Esophagus muscularis mucosa (tissue), 4 donors: ENCODE data around the gene AOAH. TPM values are rescaled to one million over a fixed set of nuclear protein-coding genes. Genes with fewer than 3 reads are reported as not detected.
A peak's percentile ranks its signal among the peaks of the same experiment; 100 is the strongest.

Experiments used
- DNase-seq: peaks from one replicate; pipeline ENCODE4 v3.0.0-alpha.2; 2017; ENCODE audit errors: extremely low spot score
- H3K27ac ChIP-seq, 4 donors: fragments of 200-600 bp; sonication (generic); replicated peaks in 1 of 4; 1 replicate in 3 of 4; 2 replicates in 1 of 4; pipeline ENCODE4 v1.5.1; 2016 to 2019; ENCODE audit warnings: mild to moderate bottlenecking in 1 of 4
- H3K27me3 ChIP-seq, 4 donors: fragments of 200-600 bp; sonication (generic); one replicate each; pipeline versions ENCODE4 v1.5.1 to v1.6.0; 2016 to 2019
- H3K36me3 ChIP-seq, 4 donors: fragments of 200-600 bp; sonication (generic); one replicate each; pipeline ENCODE4 v1.5.1; 2016 to 2019
- H3K4me1 ChIP-seq, 4 donors: fragments of 200-600 bp; sonication (generic); one replicate each; pipeline ENCODE4 v1.5.1; 2016 to 2019
- H3K4me3 ChIP-seq, 4 donors: fragments of 200-600 bp; sonication (generic); 1 replicate in 2 of 4; 2 replicates in 2 of 4; pipeline ENCODE4 v1.5.1; 2016 to 2019; ENCODE audit warnings: mild to moderate bottlenecking in 4 of 4, moderate library complexity in 1 of 4
- H3K9me3 ChIP-seq, 4 donors: fragments of 200-600 bp; sonication (generic); 1 replicate in 3 of 4; 2 replicates in 1 of 4; pipeline ENCODE4 v1.5.1; 2016 to 2019
- EP300 ChIP-seq: sonication (generic); formaldehyde crosslinking; IDR thresholded peaks from one replicate; pipeline ENCODE4 v1.6.1; 2017; ENCODE audit warnings: antibody characterized with exemption
- POLR2A ChIP-seq: fragments of 450-650 bp; IDR thresholded peaks from one replicate; pipeline ENCODE4 v1.6.1; 2017; ENCODE audit warnings: antibody characterized with exemption, moderate library complexity, mild to moderate bottlenecking, low read depth
- POLR2AphosphoS5 ChIP-seq, 2 donors: sonication (generic); formaldehyde crosslinking; IDR thresholded peaks; one replicate each; pipeline ENCODE4 v1.6.1; 2017; ENCODE audit warnings: antibody characterized with exemption in 2 of 2
- WGBS: methylation state at CpG from one replicate; pipeline ENCODE4 v1.1.5; 2018; 5-methylcytosine and 5-hydroxymethylcytosine counted together
- intact Hi-C: fragments of 100-400 bp; cut with DNase I; formaldehyde crosslinking; loops from one replicate; pipeline ENCODE4 v1.15.1; 2023
- total RNA-seq, 4 donors: library from RNA; depleted of rRNA; stranded (reverse); fragments of >200 nt; gene quantifications; one replicate each; pipeline versions ENCODE4 v1.1.0 to v1.2.1, GENCODE V29; 2016
- TF ChIP-seq, protein P1 (sequence below), 3 experiments: fragments of 200-600 bp in 2 of 3; fragments of 450-650 bp in 1 of 3; sonication (generic) in 2 of 3; IDR thresholded peaks; one replicate each; pipeline ENCODE4 v1.5.1; 2017 to 2019; ENCODE audit warnings: antibody characterized with exemption in 3 of 3, mild to moderate bottlenecking in 2 of 3, moderate library complexity in 1 of 3

The AOAH gene
- total RNA-seq, 4 donors from 2014 or later = 2.0 to 16.1 (median 4.5) TPM

GRCh38 chr7:36474283-36475010, 249.8 kb downstream of the AOAH start:
- Histone ChIP-seq H3K4me3 (no peak overlapping the region), H3K27me3 (no peaks in the 10 kb centered on the region), H3K9me3 (no peaks in the 10 kb centered on the region), H3K4me1 (peaks cover 0 to 8% (median 3%) of the 10 kb centered on the region in 4 donors), H3K27ac (no peak overlapping the region), H3K36me3 (no peaks in the 10 kb centered on the region)
- TF ChIP-seq POLR2A (no peak), POLR2AphosphoS5 (IDR thresholded peaks at IDR 0.05) (no peak), EP300 (no peak)
- TF ChIP-seq, protein P1, sequence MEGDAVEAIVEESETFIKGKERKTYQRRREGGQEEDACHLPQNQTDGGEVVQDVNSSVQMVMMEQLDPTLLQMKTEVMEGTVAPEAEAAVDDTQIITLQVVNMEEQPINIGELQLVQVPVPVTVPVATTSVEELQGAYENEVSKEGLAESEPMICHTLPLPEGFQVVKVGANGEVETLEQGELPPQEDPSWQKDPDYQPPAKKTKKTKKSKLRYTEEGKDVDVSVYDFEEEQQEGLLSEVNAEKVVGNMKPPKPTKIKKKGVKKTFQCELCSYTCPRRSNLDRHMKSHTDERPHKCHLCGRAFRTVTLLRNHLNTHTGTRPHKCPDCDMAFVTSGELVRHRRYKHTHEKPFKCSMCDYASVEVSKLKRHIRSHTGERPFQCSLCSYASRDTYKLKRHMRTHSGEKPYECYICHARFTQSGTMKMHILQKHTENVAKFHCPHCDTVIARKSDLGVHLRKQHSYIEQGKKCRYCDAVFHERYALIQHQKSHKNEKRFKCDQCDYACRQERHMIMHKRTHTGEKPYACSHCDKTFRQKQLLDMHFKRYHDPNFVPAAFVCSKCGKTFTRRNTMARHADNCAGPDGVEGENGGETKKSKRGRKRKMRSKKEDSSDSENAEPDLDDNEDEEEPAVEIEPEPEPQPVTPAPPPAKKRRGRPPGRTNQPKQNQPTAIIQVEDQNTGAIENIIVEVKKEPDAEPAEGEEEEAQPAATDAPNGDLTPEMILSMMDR (IDR thresholded peaks at IDR 0.05) = no peak
- no peak for DNase-seq
- 76% methylated on average over 6 of the region's 6 CpGs for WGBS
- intact Hi-C loops = no loop called here

DNA sequence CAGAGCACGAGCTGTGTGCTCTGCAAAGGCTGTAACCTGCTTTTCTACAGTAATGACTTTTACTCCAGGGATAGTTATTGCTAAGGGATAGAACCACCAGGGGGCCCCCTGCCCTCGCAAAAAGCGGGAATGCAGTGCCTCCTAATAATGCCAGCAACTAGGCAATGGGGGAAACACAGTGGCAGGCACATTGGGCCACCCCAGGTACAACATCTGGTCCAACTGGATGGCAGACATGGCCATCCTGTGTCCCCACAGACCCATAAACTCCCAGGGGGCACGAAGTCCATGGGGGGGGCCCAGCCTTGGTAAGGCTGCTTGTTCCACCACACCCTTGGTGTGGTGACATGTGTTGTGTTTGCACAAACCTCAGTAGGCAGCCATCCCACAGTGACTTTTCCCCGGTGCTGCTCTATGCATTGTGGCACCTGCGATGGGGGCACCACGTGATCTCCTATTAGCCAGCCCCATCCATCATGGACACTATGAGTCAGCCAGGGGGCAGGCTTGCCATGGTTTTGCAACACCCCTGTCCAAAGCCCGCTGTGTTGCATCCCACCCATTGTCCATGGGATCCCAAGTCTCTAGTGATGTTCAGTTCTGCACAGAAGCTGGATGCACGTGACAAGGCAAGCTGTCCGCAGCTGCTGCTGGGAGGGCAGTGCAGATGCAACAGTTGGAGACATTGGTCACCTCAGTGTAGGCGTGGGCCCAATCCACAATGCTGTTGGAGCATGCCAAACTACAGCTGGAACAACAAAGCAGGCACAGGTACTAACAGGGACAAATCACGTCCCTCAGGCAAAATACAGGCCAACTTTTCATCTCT, 250.6 kb downstream of the AOAH start:
- intact Hi-C loops = no loop called here
- 77% methylated on average over 8 of the region's 12 CpGs for WGBS
- TF ChIP-seq POLR2AphosphoS5 (IDR thresholded peaks at IDR 0.05) = no peak
- no peak for TF ChIP-seq POLR2A
- TF ChIP-seq, protein P1 (IDR thresholded peaks at IDR 0.05) = peak in 2 of 3 experiments; percentile 18 to 34
- TF ChIP-seq EP300 = no peak
- Histone ChIP-seq H3K9me3 (no peaks in the 10 kb centered on the region), H3K4me3 (no peak overlapping the region), H3K27me3 (no peaks in the 10 kb centered on the region), H3K27ac (no peak overlapping the region), H3K36me3 (no peaks in the 10 kb centered on the region), H3K4me1 (peaks cover 0 to 8% (median 3%) of the 10 kb centered on the region in 4 donors)
- no peak for DNase-seq

- Histone ChIP-seq H3K4me1 (peaks cover 0 to 8% (median 3%) of the 10 kb centered on the region in 4 donors), H3K36me3 (no peaks in the 10 kb centered on the region), H3K9me3 (no peaks in the 10 kb centered on the region), H3K27me3 (no peaks in the 10 kb centered on the region), H3K4me3 (no peak overlapping the region), H3K27ac (no peak overlapping the region)
- TF ChIP-seq, protein P1 (IDR thresholded peaks at IDR 0.05) = no peak
- TF ChIP-seq POLR2A = no peak
- TF ChIP-seq POLR2AphosphoS5 (IDR thresholded peaks at IDR 0.05) = no peak
- no peak for TF ChIP-seq EP300
- 88% methylated on average over 3 of the region's 3 CpGs for WGBS
- intact Hi-C loops = no loop called here
- no peak for DNase-seq
Measured at GRCh38 chr7:36472141-36472729, 252.1 kb downstream of the AOAH start.

DNA sequence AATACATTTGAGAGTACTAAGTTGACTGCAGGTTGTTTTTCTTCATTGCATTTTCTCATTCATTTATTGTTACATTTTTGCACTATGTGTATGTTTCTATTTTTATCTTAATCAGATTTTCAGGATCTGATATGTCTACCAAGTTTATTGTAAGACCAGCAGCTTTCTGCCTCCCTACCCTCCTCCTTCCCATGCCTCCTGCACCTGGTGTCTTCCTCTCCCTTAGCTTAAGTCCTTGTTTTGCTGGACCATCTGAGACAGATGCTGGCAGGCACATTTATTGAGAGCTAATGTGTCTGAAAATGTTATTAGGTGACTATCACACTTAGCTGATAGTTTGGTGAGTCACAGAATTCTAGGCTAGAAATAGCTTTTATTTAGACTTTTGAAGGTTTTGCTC, 255.1 kb downstream of the AOAH start:
- no peak for TF ChIP-seq POLR2A
- TF ChIP-seq, protein P1 (IDR thresholded peaks at IDR 0.05) = no peak
- TF ChIP-seq EP300 = no peak
- TF ChIP-seq POLR2AphosphoS5 (IDR thresholded peaks at IDR 0.05) = no peak
- Histone ChIP-seq H3K27ac (no peak overlapping the region), H3K27me3 (no peaks in the 10 kb centered on the region)

More for the DNA sequence above, 255.1 kb downstream of the AOAH start:
- H3K9me3 ChIP-seq = no peaks in the 10 kb centered on the region
- no peaks in the 10 kb centered on the region for H3K36me3 ChIP-seq
- no peak for DNase-seq
- intact Hi-C loops = no loop called here
- no peak overlapping the region for H3K4me3 ChIP-seq
- H3K4me1 ChIP-seq = peaks cover 0 to 8% (median 3%) of the 10 kb centered on the region in 4 donors
